ENCODE data around the gene EIF3B. TPM values are rescaled to one million over a fixed set of nuclear protein-coding genes. Genes with fewer than 3 reads are reported as not detected.

Gene EIF3B
- 220 to 260 TPM (median 227 TPM) in 5 replicates for total RNA-seq (2022; extraction: Qiagen RNA extraction)

GRCh38 chr7:2354186-2354938 is at the start of gene EIF3B:
TSS of gene EIF3B (plus strand) at chr7:2354827. CDS start at chr7:2354922, 95 bp downstream.

DNA sequence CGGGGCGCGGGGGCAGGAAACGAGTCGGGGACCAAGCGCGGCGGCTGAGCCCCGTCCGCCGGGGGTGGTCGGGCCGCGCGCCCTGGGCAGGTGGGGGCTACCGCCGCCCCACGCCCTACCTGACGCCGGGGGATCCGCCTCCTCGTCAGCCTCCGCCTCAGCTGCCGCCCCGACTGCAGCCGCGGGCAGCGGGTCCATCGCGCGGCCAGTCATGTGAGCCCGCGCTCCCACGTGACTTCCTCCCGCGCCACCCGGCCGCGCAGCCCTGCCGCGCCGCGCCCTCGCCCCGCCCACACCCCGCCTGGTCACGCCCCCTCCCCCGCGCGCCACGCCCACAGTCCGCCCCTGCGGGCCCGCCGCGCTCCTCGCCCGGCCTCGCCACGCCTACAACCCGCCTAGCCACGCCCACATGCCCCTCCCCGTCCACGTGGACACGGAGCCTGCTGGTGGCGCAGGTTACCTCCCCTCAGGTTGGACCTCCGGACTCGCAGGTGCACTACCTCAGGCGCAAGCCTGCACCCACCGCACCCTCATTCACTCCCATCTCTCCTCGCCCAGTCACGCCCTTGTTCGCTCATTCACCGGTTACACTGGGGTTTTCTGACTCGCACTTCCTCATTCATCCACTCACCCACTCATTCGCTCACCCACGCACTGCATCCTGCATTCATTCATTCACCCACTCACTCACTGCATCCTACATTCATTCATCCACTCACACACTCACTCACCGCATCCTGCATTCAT is 40.2 kb upstream of the EIF3B start, which contains the start of gene SNX8:
Gene SNX8, minus strand, starts transcription at position 233 of the 747 bp plus-strand sequence. Its CDS starts 20 bp downstream, at position 213.

GRCh38 chr7:2403014-2403717 is 48.5 kb downstream of the EIF3B start, which contains the start of gene CHST12:
TSS of gene CHST12 (plus strand) at chr7:2403611. CDS start at chr7:2432640, 29,029 bp downstream.

Other genes with a start within 250 kb of the EIF3B start
- gene MAD1L1, start 121.9 kb upstream of the EIF3B start, total RNA-seq (2022; extraction: Qiagen RNA extraction) = 16.7 to 27.4 TPM (median 24.5 TPM) in 5 replicates
- 47.4 to 56.3 TPM (median 51.6 TPM) in 5 replicates for gene MRM2, start 112.6 kb upstream of the EIF3B start, total RNA-seq (2022; extraction: Qiagen RNA extraction)
- gene NUDT1, start 112.6 kb upstream of the EIF3B start, total RNA-seq (2022; extraction: Qiagen RNA extraction) = 88.2 to 109 TPM (median 102 TPM) in 5 replicates
- 72.2 to 121 TPM (median 116 TPM) in 5 replicates for gene SNX8, start 40.4 kb upstream of the EIF3B start, total RNA-seq (2022; extraction: Qiagen RNA extraction)
- gene CHST12, start 48.8 kb downstream of the EIF3B start, total RNA-seq (2022; extraction: Qiagen RNA extraction) = 7.9 to 14.0 TPM (median 11.7 TPM) in 5 replicates
- not detected in 5 replicates for gene GRIFIN, start 121.6 kb downstream of the EIF3B start, total RNA-seq (2022; extraction: Qiagen RNA extraction)
- 9.1 to 22.2 TPM (median 20.7 TPM) in 5 replicates for gene LFNG, start 164.9 kb downstream of the EIF3B start, total RNA-seq (2022; extraction: Qiagen RNA extraction)
- 19.4 to 36.7 TPM (median 34.1 TPM) in 5 replicates for gene BRAT1, start 200.7 kb downstream of the EIF3B start, total RNA-seq (2022; extraction: Qiagen RNA extraction)
- 8.6 to 14.4 TPM (median 11.3 TPM) in 5 replicates for gene IQCE, start 204.2 kb downstream of the EIF3B start, total RNA-seq (2022; extraction: Qiagen RNA extraction)